Glutamatergic neuron (in vitro differentiated cells): ENCODE results near the gene MUC12. TPM values are rescaled to one million over a fixed set of nuclear protein-coding genes. Genes with fewer than 3 reads are reported as not detected.

ENCODE experiments used
- DNase-seq: peaks from one replicate; pipeline ENCODE4 v3.0.0; 2022
- H3K27ac Mint-ChIP-seq: one replicate; pipeline ENCODE4 v1.8.0; 2020; ENCODE audit warnings: mild to moderate bottlenecking, mixed read lengths, inconsistent platforms; ENCODE audit not compliant: unreplicated experiment
- H3K27me3 Mint-ChIP-seq: one replicate; pipeline ENCODE4 v1.8.0; 2020; ENCODE audit warnings: mild to moderate bottlenecking, moderate library complexity, mixed read lengths, inconsistent platforms; ENCODE audit not compliant: unreplicated experiment
- H3K36me3 Mint-ChIP-seq: one replicate; pipeline ENCODE4 v1.8.0; 2020; ENCODE audit warnings: mild to moderate bottlenecking, mixed read lengths, inconsistent platforms; ENCODE audit not compliant: unreplicated experiment
- H3K4me1 Mint-ChIP-seq: one replicate; pipeline ENCODE4 v1.8.0; 2020; ENCODE audit warnings: mild to moderate bottlenecking, low read depth, mixed read lengths, inconsistent platforms; ENCODE audit not compliant: unreplicated experiment
- H3K4me3 Mint-ChIP-seq: one replicate; pipeline ENCODE4 v1.8.0; 2020; ENCODE audit warnings: mild to moderate bottlenecking, mixed read lengths, inconsistent platforms; ENCODE audit not compliant: unreplicated experiment
- H3K9me3 Mint-ChIP-seq: one replicate; pipeline ENCODE4 v1.8.0; 2020; ENCODE audit warnings: mild to moderate bottlenecking, moderate library complexity, mixed read lengths, inconsistent platforms; ENCODE audit not compliant: unreplicated experiment
- CTCF ChIP-seq: fragments of 200-600 bp; sonication (generic); IDR thresholded peaks from one replicate; pipeline ENCODE4 v1.5.0; 2021; ENCODE audit not compliant: partially characterized antibody, unreplicated experiment
- total RNA-seq: library from RNA; stranded (reverse); fragmentation: NEBNext Ultra II Directional; extraction: Animal tissue kit (Norgen Biotek cat#: 25700); gene quantifications from one replicate; pipeline ENCODE4 v1.2.1, GENCODE V29; 2021; ENCODE audit not compliant: unreplicated experiment

Gene MUC12
- total RNA-seq, 1 donor from 2014 or later, result 1.0 TPM

GRCh38 chr7:101018271-101019167 lies 49.2 kb downstream of the MUC12 start:
- no peak overlapping the region for H3K27ac Mint-ChIP-seq
- no peak overlapping the region for H3K4me3 Mint-ChIP-seq

GRCh38 chr7:101020444-101020843 lies 51.1 kb downstream of the MUC12 start:
- no peak for DNase-seq
- Mint-ChIP-seq H3K27me3 (peaks cover 9% of the 10 kb centered on the region), H3K9me3 (peaks cover 3% of the 10 kb centered on the region), H3K27ac (no peak overlapping the region), H3K4me1 (no peaks in the 10 kb centered on the region), H3K4me3 (no peak overlapping the region), H3K36me3 (no peaks in the 10 kb centered on the region)
- TF ChIP-seq CTCF, result no peak

More at GRCh38 chr7:101018271-101019167, 49.2 kb downstream of the MUC12 start:
- H3K36me3 Mint-ChIP-seq, result no peaks in the 10 kb centered on the region
- TF ChIP-seq CTCF, result no peak
- DNase-seq, result peak; percentile 47
- peaks cover 9% of the 10 kb centered on the region for H3K27me3 Mint-ChIP-seq
- H3K4me1 Mint-ChIP-seq, result no peaks in the 10 kb centered on the region
- H3K9me3 Mint-ChIP-seq, result peaks cover 1% of the 10 kb centered on the region

DNA sequence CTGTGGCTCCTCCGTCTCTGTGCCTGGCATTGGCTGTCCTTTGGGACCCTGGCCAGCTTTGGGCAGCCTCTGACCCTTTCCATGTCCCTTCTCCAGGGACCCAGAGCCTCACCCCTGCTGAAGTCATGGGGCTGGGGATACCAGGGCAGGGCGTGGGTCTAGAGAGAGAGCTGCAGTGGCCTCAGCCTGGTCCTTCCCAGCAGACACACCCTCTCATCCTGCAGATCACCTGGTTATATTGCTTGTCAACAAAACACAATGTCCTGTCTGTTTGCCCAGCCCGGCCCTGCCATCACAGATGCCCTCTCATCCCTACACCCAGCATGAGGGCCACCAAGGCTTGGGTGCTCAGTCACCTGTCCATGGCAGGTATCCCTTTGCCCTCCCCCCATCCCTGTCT lies 52.3 kb downstream of the MUC12 start:
- Mint-ChIP-seq H3K9me3 (peaks cover 3% of the 10 kb centered on the region), H3K4me3 (no peak overlapping the region), H3K4me1 (no peaks in the 10 kb centered on the region), H3K36me3 (no peaks in the 10 kb centered on the region), H3K27ac (no peak overlapping the region), H3K27me3 (peaks cover 7% of the 10 kb centered on the region)
- DNase-seq, result no peak
- TF ChIP-seq CTCF, result no peak

GRCh38 chr7:101023839-101024238 lies 54.5 kb downstream of the MUC12 start:
- no peaks in the 10 kb centered on the region for H3K36me3 Mint-ChIP-seq
- H3K27me3 Mint-ChIP-seq, result peaks cover 7% of the 10 kb centered on the region
- peaks cover 3% of the 10 kb centered on the region for H3K9me3 Mint-ChIP-seq
- H3K4me1 Mint-ChIP-seq, result no peaks in the 10 kb centered on the region
- H3K4me3 Mint-ChIP-seq, result no peak overlapping the region
- no peak for DNase-seq
- H3K27ac Mint-ChIP-seq, result no peak overlapping the region
- TF ChIP-seq CTCF, result no peak

DNA sequence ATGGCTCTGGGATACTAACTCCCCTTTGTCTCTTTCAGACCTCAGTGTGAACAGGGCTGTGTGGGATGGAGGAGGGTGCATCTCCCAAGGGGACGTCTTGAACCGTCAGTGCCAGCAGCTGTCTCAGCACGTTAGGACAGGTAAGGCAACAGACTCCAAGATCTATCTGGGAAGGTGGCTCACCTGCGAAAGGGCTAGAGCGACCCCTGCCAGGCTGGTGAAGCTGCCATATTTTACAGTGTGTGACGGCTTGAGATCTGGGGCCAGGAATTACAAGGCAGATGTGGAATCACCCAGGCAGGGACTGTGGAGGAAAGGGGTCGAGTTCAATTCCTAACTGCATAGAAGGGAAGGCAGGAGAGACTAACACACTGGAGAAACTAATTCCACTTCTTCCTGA lies 61.7 kb downstream of the MUC12 start:
- DNase-seq, result no peak
- Mint-ChIP-seq H3K36me3 (no peaks in the 10 kb centered on the region), H3K9me3 (no peaks in the 10 kb centered on the region), H3K4me3 (no peak overlapping the region), H3K4me1 (no peaks in the 10 kb centered on the region), H3K27ac (no peak overlapping the region), H3K27me3 (no peaks in the 10 kb centered on the region)
- no peak for TF ChIP-seq CTCF
